HepG2 (cell line): ENCODE measurements around the gene TXNDC2. TPM values are rescaled to one million over a fixed set of nuclear protein-coding genes. Genes with fewer than 3 reads are reported as not detected.

Source experiments
- ATAC-seq: fragments of 200-7000 bp; cut with Tn5 transposase; 3 replicates; pipeline ENCODE4 v1.9.1; 2020; ENCODE audit warnings: mild to moderate bottlenecking, moderate library complexity
- BruUV-seq: library from RNA; stranded (reverse); fragments of 400-500 nt; replicated peaks from 2 replicates; lab custom pipeline; 2021; lab: Mats Ljungman, UMichigan
- CTCF ChIA-PET: fragments of 300-600 bp; formaldehyde crosslinking; extraction: SDS; loops from one replicate; lab custom pipeline; 2021; ENCODE audit warnings: low total read pairs, inconsistent platforms, low intra/inter-chr PET ratio; lab: Yijun Ruan, JAX
- POLR2A ChIA-PET: fragments of 350-600 bp; sonication (Branson Sonifier 250); formaldehyde crosslinking; loops from one replicate; lab custom pipeline; 2020; ENCODE audit warnings: antibody characterized with exemption, inconsistent platforms; lab: Yijun Ruan, JAX
- DNase-seq: peaks from one replicate; pipeline ENCODE4 v3.0.0-alpha.2; 2015; ENCODE audit warnings: low spot score
- FAIRE-seq: peaks from 3 replicates; lab custom pipeline; 2011; peaks lifted over from hg19 to GRCh38; lab: Jason Lieb, UNC
- H2AFZ ChIP-seq: one replicate; pipeline ENCODE4 v1.6.1; 2011; ENCODE audit warnings: low read length, inconsistent platforms
- H3K27ac ChIP-seq: fragments of 300-600 bp; 3 replicates; pipeline ENCODE4 v1.8.0; 2011; ENCODE audit warnings: mixed run types, mild to moderate bottlenecking, mixed read lengths, low read length, inconsistent platforms; ENCODE audit not compliant: insufficient read depth; ENCODE audit errors: extremely low read length
- H3K27me3 ChIP-seq, 2 experiments: fragments of 200-600 bp in 1 of 2; 2 replicates in 1 of 2; 3 replicates in 1 of 2; pipeline versions ENCODE4 v1.6.0 to v1.8.0; 2011; ENCODE audit warnings: low read length in 2 of 2, mild to moderate bottlenecking in 2 of 2, moderate library complexity in 2 of 2, inconsistent platforms in 1 of 2; ENCODE audit not compliant: insufficient read depth in 2 of 2, control insufficient read depth in 1 of 2
- H3K36me3 ChIP-seq, 2 experiments: fragments of 200-600 bp in 1 of 2; replicated peaks in 1 of 2; 2 replicates in 1 of 2; 3 replicates in 1 of 2; pipeline versions ENCODE4 v1.5.1 to v1.8.0; 2011; ENCODE audit warnings: low read length in 2 of 2, inconsistent platforms in 1 of 2; ENCODE audit not compliant: insufficient read depth in 2 of 2, control insufficient read depth in 1 of 2
- H3K4me1 ChIP-seq: 2 replicates; pipeline ENCODE4 v1.5.1; 2012; ENCODE audit warnings: low read length, inconsistent platforms; ENCODE audit not compliant: insufficient read depth
- H3K4me2 ChIP-seq: 2 replicates; pipeline ENCODE4 v1.6.0; 2011; ENCODE audit warnings: low read depth, low read length, inconsistent platforms
- H3K4me3 ChIP-seq, 3 experiments: fragments of 200-600 bp in 1 of 3; sonication (generic), shearing (Covaris generic) in 1 of 3; replicated peaks in 1 of 3; 2 replicates each; pipeline ENCODE4 v1.5.1; 2011 to 2016; ENCODE audit warnings: low read length in 3 of 3, inconsistent platforms in 2 of 3, low read depth in 2 of 3, mild to moderate bottlenecking in 2 of 3, control low read depth in 1 of 3, mixed read lengths in 1 of 3; ENCODE audit not compliant: insufficient read depth in 1 of 3
- H3K79me2 ChIP-seq: one replicate; pipeline ENCODE4 v1.6.1; 2011; ENCODE audit warnings: low read length, inconsistent platforms; ENCODE audit not compliant: insufficient read depth
- H3K9ac ChIP-seq: 2 replicates; pipeline ENCODE4 v1.6.0; 2011; ENCODE audit warnings: mild to moderate bottlenecking, low read depth, low read length, inconsistent platforms; ENCODE audit not compliant: insufficient read depth
- H3K9me3 ChIP-seq: 2 replicates; pipeline ENCODE4 v1.5.1; 2012; ENCODE audit warnings: mild to moderate bottlenecking, low read length
- H4K20me1 ChIP-seq: 2 replicates; pipeline ENCODE4 v1.6.0; 2011; ENCODE audit warnings: inconsistent platforms, mild to moderate bottlenecking, low read length, moderate library complexity; ENCODE audit not compliant: insufficient read depth
- CAMTA2 ChIP-seq: sonication (generic); formaldehyde crosslinking; IDR thresholded peaks from 2 replicates; pipeline ENCODE4 v1.4.0; 2020; ENCODE audit warnings: mild to moderate bottlenecking, missing genetic modification reagents, borderline replicate concordance
- GZF1 ChIP-seq: sonication (generic); formaldehyde crosslinking; IDR thresholded peaks from 2 replicates; pipeline ENCODE4 v1.5.1; 2020; ENCODE audit warnings: mild to moderate bottlenecking, missing genetic modification reagents
- KDM5A ChIP-seq: fragments of 200-600 bp; sonication (generic); IDR thresholded peaks from 2 replicates; pipeline ENCODE4 v1.7.0; 2018; ENCODE audit warnings: antibody characterized with exemption, mild to moderate bottlenecking, low read length, borderline replicate concordance
- NR2C2 ChIP-seq: sonication (generic); formaldehyde crosslinking; IDR thresholded peaks from 2 replicates; pipeline ENCODE4 v1.4.0; 2020; ENCODE audit warnings: missing genetic modification reagents, mild to moderate bottlenecking, moderate library complexity, borderline replicate concordance
- SP5 ChIP-seq: IDR thresholded peaks from 2 replicates; pipeline ENCODE4 v1.6.1; 2016; ENCODE audit warnings: low read depth, borderline replicate concordance
- TBL1XR1 ChIP-seq: fragments of 150-350 bp; IDR thresholded peaks from 2 replicates; pipeline ENCODE4 v1.6.1; 2014; ENCODE audit warnings: borderline replicate concordance, low read length; ENCODE audit not compliant: partially characterized antibody
- ZBTB20 ChIP-seq: sonication (generic); formaldehyde crosslinking; IDR thresholded peaks from 2 replicates; pipeline ENCODE4 v1.8.1; 2023; ENCODE audit warnings: missing genetic modification reagents, low read depth, mild to moderate bottlenecking, borderline replicate concordance
- ZNF546 ChIP-seq: sonication (generic); formaldehyde crosslinking; conservative IDR thresholded peaks from 2 replicates; pipeline ENCODE4 v1.8.1; 2023; ENCODE audit warnings: mild to moderate bottlenecking, missing genetic modification reagents
- ZNF639 ChIP-seq: conservative IDR thresholded peaks from 2 replicates; pipeline ENCODE4 v1.6.1; 2018; ENCODE audit warnings: missing genetic modification reagents
- ZNF644 ChIP-seq: IDR thresholded peaks from 2 replicates; pipeline ENCODE4 v1.6.1; 2016; ENCODE audit warnings: low read depth
- ZNF713 ChIP-seq: sonication (generic); formaldehyde crosslinking; IDR thresholded peaks from 2 replicates; pipeline ENCODE4 v1.4.0; 2020; ENCODE audit warnings: mild to moderate bottlenecking, missing genetic modification reagents
- ZNF766 ChIP-seq: sonication (generic); formaldehyde crosslinking; IDR thresholded peaks from 2 replicates; pipeline ENCODE4 v1.5.0; 2020; ENCODE audit warnings: missing genetic modification reagents, borderline replicate concordance
- ZNF777 ChIP-seq: sonication (generic); formaldehyde crosslinking; IDR thresholded peaks from 2 replicates; pipeline ENCODE4 v1.4.0; 2020; ENCODE audit warnings: missing genetic modification reagents
- WGBS: methylation state at CpG from one replicate; pipeline ENCODE4 v1.1.6; 2017; ENCODE audit warnings: low lambda C conversion rate; 5-methylcytosine and 5-hydroxymethylcytosine counted together
- in situ Hi-C: cut with HindIII; loops from 2 replicates; pipeline ENCODE4 v1.10.0; 2017; ENCODE audit warnings: low pct_unique_long_range_greater_than_20kb; ENCODE audit not compliant: extremely low pct_ligation_motif_present
- intact Hi-C: fragments of 100-400 bp; cut with micrococcal nuclease; formaldehyde crosslinking; loops from one replicate; pipeline ENCODE4 v1.10.0; 2022; ENCODE audit not compliant: unreplicated experiment
- polyA plus RNA-seq, 8 experiments: library from polyadenylated mRNA; depleted of rRNA in 3 of 8; stranded (reverse) in 7 of 8; unstranded in 1 of 8; fragments of >200 nt; fragmentation: Illumina TruSeq in 4 of 8; extraction: Trizol in 4 of 8; gene quantifications; 2 replicates each; pipeline versions ENCODE4 v1.2.1 to v1.2.3, GENCODE V29; 2011 to 2016; ENCODE audit warnings: low read depth in 4 of 8, missing spikeins in 1 of 8, mixed read lengths in 1 of 8; ENCODE audit not compliant: insufficient read depth in 1 of 8
- total RNA-seq, 5 experiments: library from RNA; depleted of rRNA; stranded (reverse); fragments of >200 nt; fragmentation: Illumina TruSeq; extraction: Trizol; gene quantifications; 2 replicates each; pipeline ENCODE4 v1.2.3, GENCODE V29; 2016; ENCODE audit warnings: low read depth in 1 of 5
- TF ChIP-seq, protein P1 (sequence below): sonication (generic); formaldehyde crosslinking; IDR thresholded peaks from 2 replicates; pipeline ENCODE4 v1.8.1; 2023; ENCODE audit warnings: missing genetic modification reagents, inconsistent platforms, borderline replicate concordance

The TXNDC2 gene
- total and polyA plus RNA-seq, 2 of the 13 experiments (the other 11 are each of a cell fraction or from before 2014, with no cell fraction given) = not detected

GRCh38 chr18:9878783-9879242 is 7.0 kb upstream of the TXNDC2 start (continued):
- TF ChIP-seq ZNF639 (CRISPR knock-in tag) (no peak), KDM5A (no peak)

DNA sequence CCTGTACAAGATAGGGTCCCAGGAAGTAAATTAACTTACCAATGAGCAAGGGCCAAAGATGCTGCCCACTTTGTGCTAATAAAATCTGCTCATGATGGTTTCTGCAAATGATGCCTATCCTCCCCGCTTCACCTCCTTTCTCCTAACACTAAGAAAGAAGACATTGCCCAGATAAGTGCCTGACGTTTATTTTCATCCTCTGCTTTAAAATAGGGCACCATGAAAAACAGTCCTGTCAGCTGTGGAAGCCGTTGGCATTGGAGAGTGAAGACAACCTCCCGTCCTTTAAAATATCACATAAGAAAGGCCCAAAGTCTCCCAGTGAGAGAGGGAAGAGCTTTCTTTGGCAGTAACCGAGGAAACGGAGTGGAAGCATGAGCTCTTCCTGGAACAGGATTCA is 1.7 kb upstream of the TXNDC2 start:
- POLR2A ChIA-PET = no interaction called here
- no peak for TF ChIP-seq TBL1XR1
- no peak for TF ChIP-seq ZNF546 (CRISPR knock-in tag)
- no peak for TF ChIP-seq NR2C2 (CRISPR knock-in tag)
- no peak for TF ChIP-seq CAMTA2
- TF ChIP-seq ZNF644 (CRISPR knock-in tag) = no peak
- no peak for TF ChIP-seq SP5
- TF ChIP-seq, protein P1, sequence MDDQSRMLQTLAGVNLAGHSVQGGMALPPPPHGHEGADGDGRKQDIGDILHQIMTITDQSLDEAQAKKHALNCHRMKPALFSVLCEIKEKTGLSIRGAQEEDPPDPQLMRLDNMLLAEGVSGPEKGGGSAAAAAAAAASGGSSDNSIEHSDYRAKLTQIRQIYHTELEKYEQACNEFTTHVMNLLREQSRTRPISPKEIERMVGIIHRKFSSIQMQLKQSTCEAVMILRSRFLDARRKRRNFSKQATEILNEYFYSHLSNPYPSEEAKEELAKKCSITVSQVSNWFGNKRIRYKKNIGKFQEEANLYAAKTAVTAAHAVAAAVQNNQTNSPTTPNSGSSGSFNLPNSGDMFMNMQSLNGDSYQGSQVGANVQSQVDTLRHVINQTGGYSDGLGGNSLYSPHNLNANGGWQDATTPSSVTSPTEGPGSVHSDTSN (CRISPR knock-in tag) = no peak
- no peak for TF ChIP-seq ZBTB20 (CRISPR knock-in tag)
- TF ChIP-seq ZNF713 (CRISPR knock-in tag) = no peak
- no peak for TF ChIP-seq ZNF766 (CRISPR knock-in tag)
- TF ChIP-seq GZF1 (CRISPR knock-in tag) = no peak
- no peak for TF ChIP-seq ZNF777
- TF ChIP-seq, all 625 proteins: peak for 0
- CTCF ChIA-PET = no interaction called here
- Histone ChIP-seq H3K4me1 (0 out of 2 replicates have a peak, but pooled peaks cover 9% of the 10 kb centered on the region), H3K4me3 (no peak overlapping the region), H3K4me2 (no peak overlapping the region), H2AFZ (no peak overlapping the region), H3K27me3 (no peaks in the 10 kb centered on the region), H3K36me3 (no peaks in the 10 kb centered on the region), H4K20me1 (no peaks in the 10 kb centered on the region), H3K9me3 (no peaks in the 10 kb centered on the region), H3K79me2 (no peaks in the 10 kb centered on the region), H3K9ac (no peak overlapping the region), H3K27ac (no peak overlapping the region)
- no peak for FAIRE-seq
- no TSS peak for BruUV-seq
- in situ Hi-C loops (no loop called here), intact Hi-C loops (no loop called here)
- 56% methylated on average over 6 of the region's 6 CpGs for WGBS
- no peak for DNase-seq
- ATAC-seq = no peak
